ENCODE measurements around the gene TTLL13. TPM values are rescaled to one million over a fixed set of nuclear protein-coding genes. Genes with fewer than 3 reads are reported as not detected.

Gene TTLL13
- total RNA-seq, 1 donor from 2014 or later = not detected

GRCh38 chr15:90203473-90203872, 45.9 kb upstream of the TTLL13 start:
- H4K20me1 ChIP-seq (ENCODE audit: insufficient read depth, low read length) = peaks cover 30% of the 10 kb centered on the region
- no peak overlapping the region for H2AFZ ChIP-seq (ENCODE audit: low read depth, low read length)
- no peak overlapping the region for H3K4me3 ChIP-seq (ENCODE audit: insufficient read depth, low read depth, low read length)
- Mint-ChIP-seq H3K4me1 (ENCODE audit: low read depth, unreplicated experiment) (no peaks in the 10 kb centered on the region), H3K36me3 (ENCODE audit: low read depth, unreplicated experiment) (peaks cover 3% of the 10 kb centered on the region), H3K27me3 (ENCODE audit: low read depth, unreplicated experiment) (peaks cover 11% of the 10 kb centered on the region), H3K27ac (ENCODE audit: unreplicated experiment) (no peak overlapping the region), H3K9me3 (ENCODE audit: unreplicated experiment) (peaks cover 3% of the 10 kb centered on the region), H3K4me3 (ENCODE audit: unreplicated experiment) (no peak overlapping the region)
- H3K27me3 ChIP-seq (ENCODE audit: insufficient read depth, low read length) = no peaks in the 10 kb centered on the region
- H3K9ac ChIP-seq (ENCODE audit: low read length) = no peak overlapping the region
- H3K4me2 ChIP-seq (ENCODE audit: low read length) = no peak overlapping the region
- FAIRE-seq (no peak), DNase-seq (ENCODE audit: low read depth) (no peak)
- H3K9me3 ChIP-seq (ENCODE audit: insufficient read depth, low read depth, low read length) = no peaks in the 10 kb centered on the region
- H3K36me3 ChIP-seq (ENCODE audit: insufficient read depth, low read length) = no peaks in the 10 kb centered on the region
- H3K79me2 ChIP-seq (ENCODE audit: insufficient read depth, low read length) = peaks cover 21% of the 10 kb centered on the region
- peaks cover 16% of the 10 kb centered on the region for H3K4me1 ChIP-seq (ENCODE audit: insufficient read depth, low read length)
- TF ChIP-seq EZH2 (IDR thresholded peaks at IDR 0.05; ENCODE audit: insufficient read depth, low read length) (no peak), CTCF (IDR thresholded peaks at IDR 0.05; ENCODE audit: insufficient read depth, low read depth, low read length) (no peak)
- H3K27ac ChIP-seq (ENCODE audit: low read depth, low read length) = no peak overlapping the region

DNA sequence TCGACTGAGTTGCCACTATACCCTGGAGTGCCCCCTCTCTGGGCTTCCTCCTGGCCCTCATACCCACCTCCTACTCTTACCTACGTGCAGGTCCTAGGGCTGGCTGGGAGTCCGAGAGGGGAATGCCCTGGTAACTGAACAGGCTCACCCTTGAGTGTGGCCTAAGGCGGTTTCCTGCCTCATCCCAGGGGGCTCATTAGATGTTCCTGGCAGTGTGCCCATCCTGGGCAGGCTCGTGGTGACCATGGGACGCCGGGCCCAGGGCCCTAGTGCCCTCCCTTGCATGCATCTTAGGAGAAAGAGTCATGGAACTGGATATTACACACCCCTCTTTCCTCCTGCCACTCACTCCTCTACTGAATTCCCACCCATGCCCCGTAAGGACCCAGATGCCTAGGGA, 45.4 kb upstream of the TTLL13 start:
- H3K4me1 ChIP-seq (ENCODE audit: insufficient read depth, low read length) = peaks cover 16% of the 10 kb centered on the region
- H3K4me2 ChIP-seq (ENCODE audit: low read length) = no peak overlapping the region
- peaks cover 11% of the 10 kb centered on the region for H3K27me3 Mint-ChIP-seq (ENCODE audit: low read depth, unreplicated experiment)
- H3K79me2 ChIP-seq (ENCODE audit: insufficient read depth, low read length) = peaks cover 21% of the 10 kb centered on the region
- no peak overlapping the region for H3K27ac ChIP-seq (ENCODE audit: low read depth, low read length)
- H4K20me1 ChIP-seq (ENCODE audit: insufficient read depth, low read length) = peaks cover 30% of the 10 kb centered on the region
- H3K27me3 ChIP-seq (ENCODE audit: insufficient read depth, low read length) = no peaks in the 10 kb centered on the region
- H3K4me3 ChIP-seq (ENCODE audit: insufficient read depth, low read depth, low read length) = no peak overlapping the region
- peaks cover 3% of the 10 kb centered on the region for H3K9me3 Mint-ChIP-seq (ENCODE audit: unreplicated experiment)
- H3K27ac Mint-ChIP-seq (ENCODE audit: unreplicated experiment) = no peak overlapping the region
- no peak for TF ChIP-seq EZH2 (IDR thresholded peaks at IDR 0.05; ENCODE audit: insufficient read depth, low read length)
- TF ChIP-seq CTCF (IDR thresholded peaks at IDR 0.05; ENCODE audit: insufficient read depth, low read depth, low read length) = no peak
- no peak for FAIRE-seq
- peaks cover 3% of the 10 kb centered on the region for H3K36me3 Mint-ChIP-seq (ENCODE audit: low read depth, unreplicated experiment)
- no peak overlapping the region for H2AFZ ChIP-seq (ENCODE audit: low read depth, low read length)
- H3K9me3 ChIP-seq (ENCODE audit: insufficient read depth, low read depth, low read length) = no peaks in the 10 kb centered on the region
- no peak overlapping the region for H3K4me3 Mint-ChIP-seq (ENCODE audit: unreplicated experiment)
- no peaks in the 10 kb centered on the region for H3K4me1 Mint-ChIP-seq (ENCODE audit: low read depth, unreplicated experiment)
- H3K36me3 ChIP-seq (ENCODE audit: insufficient read depth, low read length) = no peaks in the 10 kb centered on the region
- no peak for DNase-seq (ENCODE audit: low read depth)
- H3K9ac ChIP-seq (ENCODE audit: low read length) = no peak overlapping the region

DNA sequence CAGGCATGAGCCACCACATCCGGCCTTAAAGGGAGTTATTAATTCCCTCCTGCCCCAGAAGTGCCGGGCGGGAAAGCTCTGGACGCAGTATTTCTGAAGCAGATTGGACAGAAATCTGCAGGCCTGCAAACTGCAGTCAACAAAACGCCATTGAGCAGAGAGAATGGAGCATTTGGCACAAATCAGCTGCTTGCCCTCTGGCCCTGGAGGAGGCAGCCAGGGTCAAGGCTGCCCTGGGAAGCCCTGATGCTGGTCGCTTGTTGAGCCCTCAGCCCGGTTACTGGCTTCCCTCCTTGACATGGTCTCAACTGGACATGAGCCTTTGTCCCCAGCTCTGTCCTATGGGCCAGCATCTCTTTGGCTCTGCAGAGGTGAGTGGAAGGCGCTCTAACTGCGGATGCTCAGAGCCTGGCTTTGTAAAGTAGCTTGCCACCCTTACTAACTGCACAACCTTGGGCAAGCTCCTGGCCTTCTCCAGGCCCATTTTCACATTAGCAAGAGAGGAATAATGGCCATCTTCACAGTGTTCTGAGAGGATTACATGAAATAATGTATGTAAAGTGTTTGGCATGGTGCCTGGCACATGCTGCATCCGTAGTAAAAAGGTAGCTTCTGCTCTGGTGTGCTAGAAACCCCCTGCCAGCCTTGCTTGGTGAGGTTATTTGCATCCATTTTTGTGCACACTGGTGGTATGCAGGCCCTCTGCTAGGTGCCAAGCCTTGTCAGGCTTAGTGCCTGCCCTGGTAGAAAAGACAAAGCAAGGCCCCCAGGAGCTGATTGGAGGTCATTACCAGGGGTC, 44.1 kb upstream of the TTLL13 start:
- Mint-ChIP-seq H3K4me3 (ENCODE audit: unreplicated experiment) (no peak overlapping the region), H3K4me1 (ENCODE audit: low read depth, unreplicated experiment) (no peaks in the 10 kb centered on the region), H3K27me3 (ENCODE audit: low read depth, unreplicated experiment) (peaks cover 9% of the 10 kb centered on the region), H3K9me3 (ENCODE audit: unreplicated experiment) (peaks cover 5% of the 10 kb centered on the region), H3K36me3 (ENCODE audit: low read depth, unreplicated experiment) (peaks cover 5% of the 10 kb centered on the region), H3K27ac (ENCODE audit: unreplicated experiment) (peak overlapping the region; percentile 47)
- no peaks in the 10 kb centered on the region for H3K36me3 ChIP-seq (ENCODE audit: insufficient read depth, low read length)
- FAIRE-seq = no peak
- no peaks in the 10 kb centered on the region for H3K9me3 ChIP-seq (ENCODE audit: insufficient read depth, low read depth, low read length)
- H3K4me3 ChIP-seq (ENCODE audit: insufficient read depth, low read depth, low read length) = no peak overlapping the region
- H2AFZ ChIP-seq (ENCODE audit: low read depth, low read length) = no peak overlapping the region
- peaks cover 21% of the 10 kb centered on the region for H3K79me2 ChIP-seq (ENCODE audit: insufficient read depth, low read length)
- H4K20me1 ChIP-seq (ENCODE audit: insufficient read depth, low read length) = peaks cover 30% of the 10 kb centered on the region
- no peak for DNase-seq (ENCODE audit: low read depth)
- no peak overlapping the region for H3K9ac ChIP-seq (ENCODE audit: low read length)
- H3K4me2 ChIP-seq (ENCODE audit: low read length) = no peak overlapping the region
- TF ChIP-seq CTCF (IDR thresholded peaks at IDR 0.05; ENCODE audit: insufficient read depth, low read depth, low read length) = no peak
- TF ChIP-seq EZH2 (IDR thresholded peaks at IDR 0.05; ENCODE audit: insufficient read depth, low read length) = no peak
- no peaks in the 10 kb centered on the region for H3K27me3 ChIP-seq (ENCODE audit: insufficient read depth, low read length)
- H3K4me1 ChIP-seq (ENCODE audit: insufficient read depth, low read length) = peaks cover 22% of the 10 kb centered on the region
- H3K27ac ChIP-seq (ENCODE audit: low read depth, low read length) = no peak overlapping the region

All from astrocyte (in vitro differentiated cells and primary cell).